A549 (cell line): ENCODE measurements around the gene ADIG. TPM values are rescaled to one million over a fixed set of nuclear protein-coding genes. Genes with fewer than 3 reads are reported as not detected.

Source experiments
- ATAC-seq, 2 experiments: fragments of 200-7000 bp in 1 of 2; fragments of >200 bp in 1 of 2; cut with Nextera tagmentation in 1 of 2; cut with Tn5 transposase in 1 of 2; 3 replicates each; pipeline versions ENCODE4 v1.8.0 to v1.9.1; 2018 to 2020; ENCODE audit warnings: mild to moderate bottlenecking in 1 of 2, moderate library complexity in 1 of 2
- CTCF ChIA-PET: fragments of 300-600 bp; sonication (Branson Sonifier 250); formaldehyde crosslinking; extraction: SDS; loops from one replicate; lab custom pipeline; 2021; ENCODE audit warnings: antibody characterized with exemption, inconsistent platforms; lab: Yijun Ruan, JAX
- POLR2A ChIA-PET: fragments of 350-600 bp; formaldehyde crosslinking; extraction: SDS; loops from one replicate; lab custom pipeline; 2021; ENCODE audit warnings: antibody characterized with exemption, inconsistent platforms; lab: Yijun Ruan, JAX
- DNase-seq, 2 experiments: peaks; one replicate each; pipeline versions ENCODE4 v3.0.0 to v3.0.0-alpha.2; 2011 to 2016; ENCODE audit warnings: low read depth in 1 of 2, low spot score in 1 of 2
- FAIRE-seq: peaks from 2 replicates; lab custom pipeline; 2011; peaks lifted over from hg19 to GRCh38; lab: Jason Lieb, UNC
- H3K27ac ChIP-seq, 2 experiments: fragments of >200 bp; sonication (Bioruptor Twin); formaldehyde crosslinking; 3 replicates each; pipeline ENCODE4 v1.5.1; 2016 to 2017
- H3K4me1 ChIP-seq: fragments of >200 bp; sonication (Bioruptor Twin); formaldehyde crosslinking; 3 replicates; pipeline ENCODE4 v1.6.1; 2016
- H3K4me2 ChIP-seq: fragments of >200 bp; sonication (Bioruptor Twin); formaldehyde crosslinking; 3 replicates; pipeline ENCODE4 v1.6.1; 2016
- H3K4me3 ChIP-seq: fragments of >200 bp; sonication (Bioruptor Twin); formaldehyde crosslinking; 3 replicates; pipeline ENCODE4 v1.5.1; 2016
- H3K9me3 ChIP-seq: fragments of >200 bp; sonication (Bioruptor Twin); formaldehyde crosslinking; 3 replicates; pipeline ENCODE4 v1.6.1; 2016
- CBX8 ChIP-seq: fragments of 200-600 bp; sonication (generic); IDR thresholded peaks from 2 replicates; pipeline ENCODE4 v1.6.1; 2016
- EHMT2 ChIP-seq: fragments of 200-600 bp; sonication (generic); IDR thresholded peaks from 2 replicates; pipeline ENCODE4 v1.6.1; 2016; ENCODE audit warnings: antibody characterized with exemption, low read depth, mild to moderate bottlenecking, moderate library complexity
- FOSB ChIP-seq: fragments of 250-450 bp; sonication (Bioruptor Pico); IDR thresholded peaks from 2 replicates; pipeline ENCODE4 v1.5.0; 2020; ENCODE audit warnings: mild to moderate bottlenecking, moderate library complexity
- FOSL2 ChIP-seq, 2 experiments: fragments of 450-650 bp in 1 of 2; fragments of >200 bp in 1 of 2; sonication (Bioruptor Twin) in 1 of 2; formaldehyde crosslinking; IDR thresholded peaks; 2 replicates each; pipeline versions ENCODE4 v1.5.0 to v1.6.1; 2016 to 2020; ENCODE audit warnings: mild to moderate bottlenecking in 1 of 2, moderate library complexity in 1 of 2
- GATA3 ChIP-seq: IDR thresholded peaks from 2 replicates; pipeline ENCODE4 v1.6.1; 2012; ENCODE audit warnings: borderline replicate concordance
- HOXA7 ChIP-seq: fragments of 250-450 bp; sonication (Bioruptor Pico); IDR thresholded peaks from 2 replicates; pipeline ENCODE4 v1.5.0; 2020; ENCODE audit warnings: mild to moderate bottlenecking, moderate library complexity
- JUN ChIP-seq, 2 experiments: fragments of >200 bp; sonication (Bioruptor Twin); formaldehyde crosslinking; IDR thresholded peaks; 2 replicates in 1 of 2; 3 replicates in 1 of 2; pipeline ENCODE4 v1.6.1; 2016 to 2017
- JUNB ChIP-seq: fragments of >200 bp; sonication (Bioruptor Twin); formaldehyde crosslinking; IDR thresholded peaks from 2 replicates; pipeline ENCODE4 v1.6.1; 2016
- KDM1A ChIP-seq: fragments of 200-600 bp; sonication (generic); IDR thresholded peaks from 2 replicates; pipeline ENCODE4 v1.6.1; 2016; ENCODE audit warnings: low read depth, mild to moderate bottlenecking
- MYC ChIP-seq: IDR thresholded peaks from 2 replicates; pipeline ENCODE4 v1.6.1; 2012; ENCODE audit warnings: mild to moderate bottlenecking, inconsistent platforms, low read length, improper control_type of control experiment, borderline replicate concordance
- PHF8 ChIP-seq: fragments of 200-600 bp; sonication (generic); IDR thresholded peaks from 2 replicates; pipeline ENCODE4 v1.6.1; 2016; ENCODE audit warnings: low read depth, mild to moderate bottlenecking, antibody characterized with exemption, moderate library complexity, borderline replicate concordance
- RARB ChIP-seq: fragments of 250-450 bp; sonication (Bioruptor Pico); IDR thresholded peaks from 2 replicates; pipeline ENCODE4 v1.8.0; 2021; ENCODE audit warnings: mild to moderate bottlenecking, moderate library complexity
- RNF2 ChIP-seq: fragments of 200-600 bp; sonication (generic); IDR thresholded peaks from 2 replicates; pipeline ENCODE4 v1.6.1; 2016; ENCODE audit warnings: low read depth, mild to moderate bottlenecking, antibody characterized with exemption, moderate library complexity, borderline replicate concordance
- SMC3 ChIP-seq: fragments of >200 bp; sonication (Bioruptor Twin); formaldehyde crosslinking; IDR thresholded peaks from 3 replicates; pipeline ENCODE4 v1.6.1; 2018; ENCODE audit warnings: inconsistent platforms
- SREBF2 ChIP-seq: fragments of 450-650 bp; IDR thresholded peaks from 2 replicates; pipeline ENCODE4 v1.6.1; 2014; ENCODE audit warnings: mild to moderate bottlenecking, moderate library complexity
- TFCP2L1 ChIP-seq: fragments of 250-450 bp; sonication (Bioruptor Pico); IDR thresholded peaks from 2 replicates; pipeline ENCODE4 v1.5.0; 2021; ENCODE audit warnings: mild to moderate bottlenecking
- ZC3H11A ChIP-seq: fragments of 450-650 bp; IDR thresholded peaks from 2 replicates; pipeline ENCODE4 v1.6.1; 2014; ENCODE audit warnings: antibody characterized with exemption, mild to moderate bottlenecking
- ZNF302 ChIP-seq: fragments of 250-450 bp; sonication (Bioruptor Pico); IDR thresholded peaks from 2 replicates; pipeline ENCODE4 v1.9.0; 2021; ENCODE audit warnings: inconsistent platforms, mild to moderate bottlenecking, moderate library complexity
- WGBS: methylation state at CpG from one replicate; pipeline ENCODE4 v1.1.6; 2017; ENCODE audit errors: missing lambda C conversion rate; 5-methylcytosine and 5-hydroxymethylcytosine counted together
- polyA plus RNA-seq, 4 experiments: library from polyadenylated mRNA; depleted of rRNA in 3 of 4; stranded (reverse); fragments of >200 nt; fragmentation: RNase III in 1 of 4; extraction: RNeasy Plus Mini Kit Qiagen cat#74134 plus additional on column Dnase treatment in 1 of 4; gene quantifications; 2 replicates in 3 of 4; 3 replicates in 1 of 4; pipeline ENCODE4 v1.2.3, GENCODE V29; 2011 to 2017
- TF ChIP-seq, protein P1 (sequence below): fragments of 450-650 bp; IDR thresholded peaks from 2 replicates; pipeline ENCODE4 v1.6.1; 2014; ENCODE audit warnings: antibody characterized with exemption
- TF ChIP-seq, protein P2 (sequence below): fragments of >200 bp; sonication (Bioruptor Twin); formaldehyde crosslinking; IDR thresholded peaks from 3 replicates; pipeline ENCODE4 v1.5.1; 2016
- TF ChIP-seq, protein P3 (sequence below): IDR thresholded peaks from 2 replicates; pipeline ENCODE4 v1.6.1; 2012
- TF ChIP-seq, protein P4 (sequence below): IDR thresholded peaks from 2 replicates; pipeline ENCODE4 v1.6.1; 2012
- TF ChIP-seq, protein P5 (sequence below): fragments of 150-350 bp; IDR thresholded peaks from 2 replicates; pipeline ENCODE4 v1.6.1; 2014; ENCODE audit warnings: low read depth, mild to moderate bottlenecking, low read length
- TF ChIP-seq, protein P6 (sequence below): fragments of 250-450 bp; sonication (Bioruptor Pico); IDR thresholded peaks from 2 replicates; pipeline ENCODE4 v1.5.0; 2020; ENCODE audit warnings: low read depth, mild to moderate bottlenecking, moderate library complexity

ADIG gene
- polyA plus RNA-seq, 2 of the 4 experiments (the other 2 are of a cell fraction), result not detected

DNA sequence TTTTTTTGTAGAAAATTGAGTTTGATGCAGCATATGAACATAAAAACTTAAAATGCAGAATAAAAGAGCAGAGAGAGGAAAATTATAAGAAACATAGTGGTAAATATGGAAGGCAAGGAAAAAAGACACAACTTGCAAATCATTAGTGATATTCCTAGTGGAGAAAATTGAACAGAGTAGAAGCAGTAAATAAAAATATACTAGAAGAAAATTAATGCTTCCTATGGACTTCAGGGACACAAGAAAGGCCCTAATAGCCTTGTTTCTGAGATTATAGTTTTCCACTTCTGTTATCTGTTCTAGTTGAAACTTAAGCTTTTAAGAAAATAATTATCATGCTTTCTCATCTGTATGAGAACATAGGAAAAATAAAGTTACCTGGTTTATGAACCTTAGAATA is 25.6 kb upstream of the ADIG start:
- no peak for FAIRE-seq
- POLR2A ChIA-PET, result no interaction called here
- H3K4me2 ChIP-seq, result no peak overlapping the region
- no peaks in the 10 kb centered on the region for H3K4me1 ChIP-seq
- no peak overlapping the region for H3K4me3 ChIP-seq
- CTCF ChIA-PET, result interaction anchor here (1.1 kb wide), 1 partner anchor 12 kb away, joined by 3 read pairs; no protein-coding TSS in a partner anchor
- H3K9me3 ChIP-seq, result no peaks in the 10 kb centered on the region
- TF ChIP-seq MYC, result no peak
- no peak for TF ChIP-seq ZNF302
- TF ChIP-seq HOXA7 (CRISPR knock-in tag), result no peak
- TF ChIP-seq KDM1A, result no peak
- no peak for TF ChIP-seq RNF2
- TF ChIP-seq SREBF2, result no peak
- TF ChIP-seq, protein P1, sequence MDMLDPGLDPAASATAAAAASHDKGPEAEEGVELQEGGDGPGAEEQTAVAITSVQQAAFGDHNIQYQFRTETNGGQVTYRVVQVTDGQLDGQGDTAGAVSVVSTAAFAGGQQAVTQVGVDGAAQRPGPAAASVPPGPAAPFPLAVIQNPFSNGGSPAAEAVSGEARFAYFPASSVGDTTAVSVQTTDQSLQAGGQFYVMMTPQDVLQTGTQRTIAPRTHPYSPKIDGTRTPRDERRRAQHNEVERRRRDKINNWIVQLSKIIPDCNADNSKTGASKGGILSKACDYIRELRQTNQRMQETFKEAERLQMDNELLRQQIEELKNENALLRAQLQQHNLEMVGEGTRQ, result no peak
- TF ChIP-seq JUN (IDR thresholded peaks at IDR 0.05), result no peak
- TF ChIP-seq, protein P2, sequence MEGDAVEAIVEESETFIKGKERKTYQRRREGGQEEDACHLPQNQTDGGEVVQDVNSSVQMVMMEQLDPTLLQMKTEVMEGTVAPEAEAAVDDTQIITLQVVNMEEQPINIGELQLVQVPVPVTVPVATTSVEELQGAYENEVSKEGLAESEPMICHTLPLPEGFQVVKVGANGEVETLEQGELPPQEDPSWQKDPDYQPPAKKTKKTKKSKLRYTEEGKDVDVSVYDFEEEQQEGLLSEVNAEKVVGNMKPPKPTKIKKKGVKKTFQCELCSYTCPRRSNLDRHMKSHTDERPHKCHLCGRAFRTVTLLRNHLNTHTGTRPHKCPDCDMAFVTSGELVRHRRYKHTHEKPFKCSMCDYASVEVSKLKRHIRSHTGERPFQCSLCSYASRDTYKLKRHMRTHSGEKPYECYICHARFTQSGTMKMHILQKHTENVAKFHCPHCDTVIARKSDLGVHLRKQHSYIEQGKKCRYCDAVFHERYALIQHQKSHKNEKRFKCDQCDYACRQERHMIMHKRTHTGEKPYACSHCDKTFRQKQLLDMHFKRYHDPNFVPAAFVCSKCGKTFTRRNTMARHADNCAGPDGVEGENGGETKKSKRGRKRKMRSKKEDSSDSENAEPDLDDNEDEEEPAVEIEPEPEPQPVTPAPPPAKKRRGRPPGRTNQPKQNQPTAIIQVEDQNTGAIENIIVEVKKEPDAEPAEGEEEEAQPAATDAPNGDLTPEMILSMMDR, result no peak
- TF ChIP-seq, protein P3, sequence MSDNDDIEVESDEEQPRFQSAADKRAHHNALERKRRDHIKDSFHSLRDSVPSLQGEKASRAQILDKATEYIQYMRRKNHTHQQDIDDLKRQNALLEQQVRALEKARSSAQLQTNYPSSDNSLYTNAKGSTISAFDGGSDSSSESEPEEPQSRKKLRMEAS, result no peak
- no peak for TF ChIP-seq GATA3
- TF ChIP-seq, protein P4, sequence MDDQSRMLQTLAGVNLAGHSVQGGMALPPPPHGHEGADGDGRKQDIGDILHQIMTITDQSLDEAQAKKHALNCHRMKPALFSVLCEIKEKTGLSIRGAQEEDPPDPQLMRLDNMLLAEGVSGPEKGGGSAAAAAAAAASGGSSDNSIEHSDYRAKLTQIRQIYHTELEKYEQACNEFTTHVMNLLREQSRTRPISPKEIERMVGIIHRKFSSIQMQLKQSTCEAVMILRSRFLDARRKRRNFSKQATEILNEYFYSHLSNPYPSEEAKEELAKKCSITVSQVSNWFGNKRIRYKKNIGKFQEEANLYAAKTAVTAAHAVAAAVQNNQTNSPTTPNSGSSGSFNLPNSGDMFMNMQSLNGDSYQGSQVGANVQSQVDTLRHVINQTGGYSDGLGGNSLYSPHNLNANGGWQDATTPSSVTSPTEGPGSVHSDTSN, result no peak
- TF ChIP-seq, protein P5, sequence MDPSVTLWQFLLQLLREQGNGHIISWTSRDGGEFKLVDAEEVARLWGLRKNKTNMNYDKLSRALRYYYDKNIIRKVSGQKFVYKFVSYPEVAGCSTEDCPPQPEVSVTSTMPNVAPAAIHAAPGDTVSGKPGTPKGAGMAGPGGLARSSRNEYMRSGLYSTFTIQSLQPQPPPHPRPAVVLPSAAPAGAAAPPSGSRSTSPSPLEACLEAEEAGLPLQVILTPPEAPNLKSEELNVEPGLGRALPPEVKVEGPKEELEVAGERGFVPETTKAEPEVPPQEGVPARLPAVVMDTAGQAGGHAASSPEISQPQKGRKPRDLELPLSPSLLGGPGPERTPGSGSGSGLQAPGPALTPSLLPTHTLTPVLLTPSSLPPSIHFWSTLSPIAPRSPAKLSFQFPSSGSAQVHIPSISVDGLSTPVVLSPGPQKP, result no peak
- no peak for TF ChIP-seq FOSL2 (IDR thresholded peaks at IDR 0.05)
- TF ChIP-seq FOSL2 (CRISPR knock-in tag; IDR thresholded peaks at IDR 0.05), result no peak
- TF ChIP-seq SMC3, result no peak
- no peak for TF ChIP-seq CBX8
- TF ChIP-seq RARB (CRISPR knock-in tag), result no peak
- no peak for TF ChIP-seq EHMT2
- TF ChIP-seq TFCP2L1 (CRISPR knock-in tag), result no peak
- no peak overlapping the region; a peak in 1 of 6 replicates for H3K27ac ChIP-seq
- no peak for ATAC-seq
- no peak for DNase-seq

DNA sequence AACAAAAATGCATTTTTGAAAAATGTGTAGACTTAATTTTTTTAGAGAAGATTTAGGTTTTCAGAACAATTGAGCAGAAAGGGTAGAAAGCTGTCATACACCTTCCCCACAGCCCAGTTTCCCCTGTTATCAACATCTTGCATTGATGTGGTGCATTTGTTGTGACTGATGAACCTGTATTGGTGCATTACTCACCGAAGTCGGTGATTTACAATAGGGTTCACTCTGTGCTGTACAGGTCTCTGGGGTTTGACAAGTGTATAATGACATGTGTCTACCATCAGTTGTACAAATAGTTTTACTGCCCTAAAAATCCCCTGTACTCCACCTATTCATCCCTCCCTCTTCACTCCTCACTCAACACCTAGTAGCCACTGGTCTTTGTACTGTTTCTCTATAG is 23.8 kb upstream of the ADIG start:
- FAIRE-seq (no peak), ATAC-seq (no peak), DNase-seq (no peak)
- no peak overlapping the region for H3K4me3 ChIP-seq
- no peak overlapping the region for H3K4me2 ChIP-seq
- no peaks in the 10 kb centered on the region for H3K4me1 ChIP-seq
- TF ChIP-seq, protein P6, sequence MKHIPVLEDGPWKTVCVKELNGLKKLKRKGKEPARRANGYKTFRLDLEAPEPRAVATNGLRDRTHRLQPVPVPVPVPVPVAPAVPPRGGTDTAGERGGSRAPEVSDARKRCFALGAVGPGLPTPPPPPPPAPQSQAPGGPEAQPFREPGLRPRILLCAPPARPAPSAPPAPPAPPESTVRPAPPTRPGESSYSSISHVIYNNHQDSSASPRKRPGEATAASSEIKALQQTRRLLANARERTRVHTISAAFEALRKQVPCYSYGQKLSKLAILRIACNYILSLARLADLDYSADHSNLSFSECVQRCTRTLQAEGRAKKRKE (CRISPR knock-in tag), result no peak
- TF ChIP-seq PHF8, result no peak
- TF ChIP-seq, protein P4, result no peak
- TF ChIP-seq JUN (IDR thresholded peaks at IDR 0.05), result no peak
- TF ChIP-seq RARB (CRISPR knock-in tag), result no peak
- TF ChIP-seq, protein P5, result no peak
- no peak for TF ChIP-seq ZC3H11A
- TF ChIP-seq FOSB, result no peak
- no peak for TF ChIP-seq JUNB
- POLR2A ChIA-PET, result no interaction called here
- H3K9me3 ChIP-seq, result no peaks in the 10 kb centered on the region
- 97% methylated on average over 2 of the region's 2 CpGs for WGBS
- CTCF ChIA-PET, result no interaction called here
- no peak overlapping the region for H3K27ac ChIP-seq
